ACC112 (cell line): ENCODE data around the gene TBX10.
"Not testable (repeated sequence)": the region's sequence is repeated elsewhere in the genome, so short reads cannot be mapped to it uniquely, and the experiment has no call there.

Experiments
- H2AFZ ChIP-seq: fragments of 200-600 bp; sonication (generic); one replicate; pipeline ENCODE4 v1.6.0; 2017; ENCODE audit warnings: antibody characterized with exemption, low read length; ENCODE audit not compliant: unreplicated experiment
- H3K27ac ChIP-seq: fragments of 200-600 bp; sonication (generic); 2 replicates; pipeline ENCODE4 v1.5.1; 2014; ENCODE audit warnings: low read depth, mild to moderate bottlenecking, antibody characterized with exemption, low read length, moderate library complexity
- H3K27me3 ChIP-seq: fragments of 200-600 bp; sonication (generic); 2 replicates; pipeline ENCODE4 v1.6.1; 2014; ENCODE audit warnings: mild to moderate bottlenecking, antibody characterized with exemption, low read length, moderate library complexity, mixed read lengths; ENCODE audit not compliant: insufficient read depth
- H3K36me3 ChIP-seq: fragments of 200-600 bp; sonication (generic); 2 replicates; pipeline ENCODE4 v1.6.1; 2016; ENCODE audit warnings: mild to moderate bottlenecking, antibody characterized with exemption, low read length, moderate library complexity, mixed read lengths; ENCODE audit not compliant: insufficient read depth
- H3K4me1 ChIP-seq: fragments of 200-600 bp; sonication (generic); one replicate; pipeline ENCODE4 v1.6.1; 2016; ENCODE audit warnings: low read length, mixed read lengths; ENCODE audit not compliant: insufficient read depth, unreplicated experiment, control insufficient read depth
- H3K4me3 ChIP-seq: fragments of 200-600 bp; sonication (generic); 2 replicates; pipeline ENCODE4 v1.5.1; 2014; ENCODE audit warnings: mild to moderate bottlenecking, low read depth, low read length
- H3K79me2 ChIP-seq: fragments of 200-600 bp; sonication (generic); one replicate; pipeline ENCODE4 v1.6.0; 2016; ENCODE audit warnings: low read length; ENCODE audit not compliant: control insufficient read depth, unreplicated experiment, insufficient read depth

Gene TBX10

DNA sequence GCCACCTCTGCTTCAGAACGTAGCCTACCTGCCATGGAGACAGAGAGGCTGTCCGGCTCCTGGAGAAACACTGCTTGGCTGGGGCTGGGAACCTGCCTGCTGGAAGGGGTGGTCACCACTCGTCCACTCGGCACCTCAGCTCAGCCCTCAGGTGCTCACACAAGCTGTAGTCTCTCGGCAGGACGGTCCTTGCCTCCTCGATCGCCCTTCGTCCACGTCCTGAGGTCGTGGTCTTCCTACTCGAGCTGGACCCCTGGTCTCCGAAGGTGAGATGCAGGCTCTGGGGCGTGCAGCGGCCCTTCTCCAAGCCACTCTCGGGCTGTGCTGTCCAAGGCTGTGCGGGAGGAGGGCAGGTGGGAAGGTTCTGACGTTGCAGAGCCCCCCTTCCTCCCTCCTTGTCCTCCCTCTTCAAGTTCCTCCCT, at the start of gene TBX10:
Gene TBX10, minus strand, starts transcription at position 326 of the 422 bp plus-strand sequence. Its CDS starts 291 bp downstream, at position 35.
- Histone ChIP-seq H3K36me3 (no peaks in the 10 kb centered on the region), H3K4me1 (no peaks in the 10 kb centered on the region), H3K27ac (no peak within 1 kb of the TSS), H2AFZ (no peak within 1 kb of the TSS), H3K4me3 (no peak within 1 kb of the TSS), H3K27me3 (peaks cover 13% of the 10 kb centered on the region), H3K79me2 (no peaks in the 10 kb centered on the region)

DNA sequence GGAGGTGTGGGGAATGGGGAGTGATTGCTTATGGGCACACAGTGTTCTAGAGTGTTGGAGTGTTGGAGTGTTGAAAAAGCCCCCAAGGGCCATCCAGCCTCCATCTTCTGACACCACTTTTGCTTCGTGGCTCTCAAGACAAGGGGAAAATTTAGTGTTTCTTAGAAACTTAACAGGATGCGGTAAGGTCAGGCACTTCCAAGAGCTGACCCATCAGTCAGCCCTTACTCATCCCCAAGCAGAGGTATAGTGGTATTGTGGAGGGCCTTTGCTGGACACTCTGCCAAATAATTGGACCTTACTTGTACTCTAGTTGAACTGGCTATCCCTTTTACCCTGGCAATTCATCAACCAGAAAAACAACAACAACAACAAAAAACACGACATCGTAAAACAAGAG, 49.6 kb upstream of the TBX10 start:
- Histone ChIP-seq H2AFZ (no peak overlapping the region), H3K4me3 (no peak overlapping the region), H3K4me1 (no peaks in the 10 kb centered on the region), H3K79me2 (no peaks in the 10 kb centered on the region), H3K36me3 (no peaks in the 10 kb centered on the region), H3K27ac (no peak overlapping the region), H3K27me3 (peaks cover 55% of the 10 kb centered on the region)

- H3K4me1 ChIP-seq, result no peaks in the 10 kb centered on the region
- H3K79me2 ChIP-seq, result no peaks in the 10 kb centered on the region
- H3K27me3 ChIP-seq, result peaks cover 59% of the 10 kb centered on the region
- no peaks in the 10 kb centered on the region for H3K36me3 ChIP-seq
- no peak overlapping the region for H2AFZ ChIP-seq
- H3K27ac ChIP-seq, result no peak overlapping the region
- H3K4me3 ChIP-seq, result no peak overlapping the region
Measured at GRCh38 chr11:67687986-67688385, 48.4 kb upstream of the TBX10 start.

- H2AFZ ChIP-seq, H3K4me1 ChIP-seq, H3K27ac ChIP-seq, H3K4me3 ChIP-seq, H3K36me3 ChIP-seq, H3K79me2 ChIP-seq: not testable (repeated sequence)
- H3K27me3 ChIP-seq, result peaks cover 44% of the 10 kb centered on the region
Measured at GRCh38 chr11:67685641-67686332, 46.2 kb upstream of the TBX10 start.

DNA sequence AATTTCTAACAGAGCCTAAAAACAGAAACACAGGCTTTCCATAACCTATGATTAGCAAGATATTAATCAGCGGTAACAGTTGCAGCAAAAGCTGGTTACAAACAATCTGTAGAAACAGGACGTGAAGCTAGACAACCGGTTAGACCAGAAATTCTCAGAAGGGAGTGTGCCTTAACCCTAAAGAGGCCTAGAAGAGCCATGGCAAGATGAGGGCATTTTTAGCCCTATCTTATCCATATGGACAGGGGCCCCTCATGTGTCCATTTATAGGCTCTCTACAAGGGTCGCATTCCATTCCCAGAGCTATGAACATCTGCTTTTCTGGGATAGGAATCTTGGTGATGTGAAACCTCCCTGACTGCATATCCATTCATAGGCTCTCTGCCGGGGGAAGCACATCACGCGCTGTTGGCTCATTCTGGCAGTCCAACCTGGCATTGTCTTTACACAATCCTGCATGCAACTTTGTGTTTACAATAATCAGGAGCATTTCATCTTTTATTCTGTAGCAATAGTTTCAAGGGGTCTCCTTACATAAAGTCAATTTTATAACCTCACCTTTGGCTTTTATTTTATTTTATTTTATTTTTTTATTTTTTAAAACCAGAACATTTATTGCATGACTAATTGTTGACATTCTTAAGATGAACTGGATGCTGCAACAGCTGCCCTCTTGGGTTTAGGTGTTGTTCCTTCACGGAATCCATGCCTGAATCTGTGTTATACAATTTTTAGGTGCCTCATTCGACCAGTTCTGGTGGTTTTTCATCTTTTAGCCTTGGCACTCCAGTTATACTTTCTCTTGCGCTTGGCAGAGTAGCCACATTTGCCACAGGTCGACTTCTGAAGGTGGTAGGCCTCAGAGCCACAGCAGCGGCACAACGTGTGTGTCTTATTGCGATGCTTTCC, 42.8 kb upstream of the TBX10 start:
- not testable (repeated sequence) for H3K27ac ChIP-seq, H3K4me3 ChIP-seq

DNA sequence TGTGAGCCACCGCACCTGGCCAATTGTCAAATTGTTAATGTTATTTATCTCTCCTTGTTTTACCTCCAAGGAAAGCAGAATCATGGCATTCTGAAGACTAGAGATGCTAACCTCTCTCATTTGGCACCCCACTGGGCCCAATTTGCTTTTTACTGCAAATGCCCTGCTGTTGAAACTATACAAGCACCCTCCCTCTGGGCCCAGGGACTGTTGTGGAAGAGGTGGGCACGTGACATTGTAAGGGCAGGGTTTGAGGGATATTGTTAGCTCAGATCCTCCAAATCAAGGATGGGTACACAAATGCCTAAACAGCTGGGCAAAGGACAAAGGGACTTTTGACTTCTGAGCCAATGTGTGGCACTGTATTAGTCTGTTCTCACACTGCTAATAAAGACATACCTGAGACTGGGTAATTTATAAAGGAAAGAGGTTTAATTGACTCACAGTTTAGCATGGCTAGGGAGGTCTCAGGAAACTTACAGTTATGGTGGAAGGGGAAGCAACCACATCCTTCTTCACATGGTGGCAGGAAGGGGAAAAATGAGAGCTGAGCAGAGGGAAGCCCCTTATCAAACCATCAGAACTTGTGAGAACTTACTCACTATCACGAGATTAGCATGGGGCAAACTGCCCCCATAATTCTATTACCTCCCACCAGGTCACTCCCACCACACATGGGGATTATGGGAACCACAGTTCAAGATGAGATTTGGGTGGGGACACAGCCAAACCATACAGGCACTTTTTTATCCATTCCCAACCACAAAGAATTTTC, 41.3 kb upstream of the TBX10 start:
- Histone ChIP-seq H3K27me3 (peaks cover 30% of the 10 kb centered on the region), H3K27ac (no peak overlapping the region), H3K79me2 (no peaks in the 10 kb centered on the region), H2AFZ (no peak overlapping the region), H3K36me3 (no peaks in the 10 kb centered on the region), H3K4me3 (no peak overlapping the region), H3K4me1 (no peaks in the 10 kb centered on the region)

More for the DNA sequence above, 42.8 kb upstream of the TBX10 start:
- not testable (repeated sequence) for H2AFZ ChIP-seq, H3K36me3 ChIP-seq, H3K4me1 ChIP-seq, H3K79me2 ChIP-seq
- peaks cover 24% of the 10 kb centered on the region for H3K27me3 ChIP-seq

DNA sequence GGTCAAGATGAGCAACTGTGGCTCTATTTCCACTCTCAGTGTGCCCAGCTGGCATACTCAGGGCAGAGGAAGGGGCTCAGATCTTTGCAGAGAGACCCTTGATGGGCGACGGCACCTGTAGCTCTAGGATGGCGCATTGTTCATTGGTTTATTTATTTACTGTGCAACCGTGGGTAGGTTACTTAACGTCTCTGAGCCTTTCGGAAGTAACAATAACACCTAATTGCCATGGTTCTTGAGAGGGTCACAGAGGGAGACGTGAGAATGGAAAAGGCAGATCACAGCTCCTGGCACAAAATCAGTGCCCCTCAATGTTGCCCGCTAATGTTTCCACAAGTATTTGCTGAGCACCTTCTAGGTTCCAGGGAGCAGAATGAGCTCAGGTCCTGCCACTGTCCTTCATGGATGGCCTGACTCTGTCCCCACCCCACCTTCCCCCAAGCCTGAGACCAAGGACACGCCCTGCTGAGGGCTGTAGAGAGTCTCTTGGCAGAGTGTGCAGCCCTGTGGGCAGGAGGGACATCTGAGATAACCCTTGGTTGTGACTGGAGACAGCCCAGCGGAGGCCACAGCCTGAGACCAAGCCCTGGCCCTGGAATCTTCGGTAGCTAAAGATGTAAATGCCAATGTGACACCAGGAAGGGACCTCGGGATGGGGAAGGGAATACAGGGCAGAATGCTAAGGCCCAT, 35.6 kb upstream of the TBX10 start:
- H3K4me3 ChIP-seq, result no peak overlapping the region
- H3K27ac ChIP-seq, result no peak overlapping the region
- H3K36me3 ChIP-seq, result no peaks in the 10 kb centered on the region
- H2AFZ ChIP-seq, result no peak overlapping the region
- H3K27me3 ChIP-seq, result peaks cover 52% of the 10 kb centered on the region
- no peaks in the 10 kb centered on the region for H3K4me1 ChIP-seq
- no peaks in the 10 kb centered on the region for H3K79me2 ChIP-seq

GRCh38 chr11:67674442-67674871, 34.9 kb upstream of the TBX10 start, which contains the start of gene ALDH3B2:
TSS of gene ALDH3B2 (minus strand) at chr11:67674623. CDS start at chr11:67666935, 7,688 bp downstream.
- no peaks in the 10 kb centered on the region for H3K36me3 ChIP-seq
- H2AFZ ChIP-seq, result no peak within 1 kb of the TSS
- H3K4me3 ChIP-seq, result no peak within 1 kb of the TSS
- H3K4me1 ChIP-seq, result no peaks in the 10 kb centered on the region
- H3K27me3 ChIP-seq, result peaks cover 52% of the 10 kb centered on the region
- no peaks in the 10 kb centered on the region for H3K79me2 ChIP-seq
- H3K27ac ChIP-seq, result no peak within 1 kb of the TSS

GRCh38 chr11:67673902-67674301, 34.3 kb upstream of the TBX10 start:
- Histone ChIP-seq H3K79me2 (no peaks in the 10 kb centered on the region), H2AFZ (no peak overlapping the region), H3K36me3 (no peaks in the 10 kb centered on the region), H3K4me1 (no peaks in the 10 kb centered on the region), H3K27ac (no peak overlapping the region), H3K27me3 (peaks cover 52% of the 10 kb centered on the region), H3K4me3 (no peak overlapping the region)

- peaks cover 52% of the 10 kb centered on the region for H3K27me3 ChIP-seq
- H3K27ac ChIP-seq, result no peak overlapping the region
- no peak overlapping the region for H3K4me3 ChIP-seq
- H3K4me1 ChIP-seq, result no peaks in the 10 kb centered on the region
- no peaks in the 10 kb centered on the region for H3K79me2 ChIP-seq
- no peak overlapping the region for H2AFZ ChIP-seq
- H3K36me3 ChIP-seq, result no peaks in the 10 kb centered on the region
Measured at GRCh38 chr11:67673358-67673757, 33.8 kb upstream of the TBX10 start.
